IMR-90 (cell line): ENCODE results near the gene DTNA. TPM values are rescaled to one million over a fixed set of nuclear protein-coding genes. Genes with fewer than 3 reads are reported as not detected.

ENCODE experiments used
- ATAC-seq: fragments of 200-7000 bp; cut with Tn5 transposase; 2 replicates; pipeline ENCODE4 v1.9.1; 2020; ENCODE audit warnings: low read depth, mild to moderate bottlenecking, moderate library complexity
- BruUV-seq: library from RNA; stranded (reverse); fragments of 400-500 nt; replicated peaks from 2 replicates; lab custom pipeline; 2021; lab: Mats Ljungman, UMichigan
- CTCF ChIA-PET: fragments of 300-600 bp; formaldehyde crosslinking; extraction: SDS; loops from one replicate; lab custom pipeline; 2021; ENCODE audit warnings: antibody characterized with exemption; lab: Yijun Ruan, JAX
- POLR2A ChIA-PET: fragments of 300-600 bp; sonication (Branson Sonifier 250); formaldehyde crosslinking; loops from one replicate; lab custom pipeline; 2022; ENCODE audit warnings: antibody characterized with exemption; ENCODE audit not compliant: unreplicated experiment; lab: Charles Lee
- DNase-seq: peaks from one replicate; pipeline ENCODE4 v3.0.0; 2013
- H2AFZ ChIP-seq: replicated peaks from 2 replicates; pipeline ENCODE3; 2013; ENCODE audit warnings: low read length, mild to moderate bottlenecking; ENCODE audit not compliant: poor library complexity
- H2AK5ac ChIP-seq: 2 replicates; pipeline ENCODE4 v1.6.1; 2013; ENCODE audit warnings: low read depth, low read length, inconsistent platforms
- H2AK9ac ChIP-seq: replicated peaks from 2 replicates; pipeline ENCODE3; 2013; ENCODE audit warnings: mild to moderate bottlenecking, low read depth, low read length, moderate library complexity; ENCODE audit not compliant: poor library complexity
- H2BK120ac ChIP-seq: 2 replicates; pipeline ENCODE4 v1.6.1; 2013; ENCODE audit warnings: low read depth, low read length, inconsistent platforms
- H2BK15ac ChIP-seq: 3 replicates; pipeline ENCODE4 v1.6.1; 2013; ENCODE audit warnings: low read depth, low read length, inconsistent platforms
- H2BK20ac ChIP-seq: 2 replicates; pipeline ENCODE4 v1.6.1; 2013; ENCODE audit warnings: low read depth, mild to moderate bottlenecking, inconsistent platforms, low read length, moderate library complexity
- H2BK5ac ChIP-seq: 2 replicates; pipeline ENCODE4 v1.6.1; 2013; ENCODE audit warnings: mild to moderate bottlenecking, low read depth, low read length, inconsistent platforms; ENCODE audit not compliant: poor library complexity, severe bottlenecking
- H3K14ac ChIP-seq: replicated peaks from 2 replicates; pipeline ENCODE4 v1.6.1; 2013; ENCODE audit warnings: low read depth, low read length, inconsistent platforms
- H3K18ac ChIP-seq: 2 replicates; pipeline ENCODE4 v1.6.1; 2013; ENCODE audit warnings: low read depth, low read length, control low read depth
- H3K23ac ChIP-seq: 2 replicates; pipeline ENCODE4 v1.6.1; 2013; ENCODE audit warnings: low read depth, low read length, inconsistent platforms
- H3K27ac ChIP-seq: 2 replicates; pipeline ENCODE4 v1.5.1; 2013; ENCODE audit warnings: mild to moderate bottlenecking, control low read depth, low read length; ENCODE audit not compliant: insufficient read depth
- H3K27me3 ChIP-seq: 2 replicates; pipeline ENCODE4 v1.6.1; 2013; ENCODE audit warnings: low read length; ENCODE audit not compliant: control insufficient read depth, insufficient read depth
- H3K36me3 ChIP-seq: 2 replicates; pipeline ENCODE4 v1.6.1; 2013; ENCODE audit warnings: low read length, mixed read lengths; ENCODE audit not compliant: control insufficient read depth, insufficient read depth
- H3K4ac ChIP-seq: 2 replicates; pipeline ENCODE4 v1.6.1; 2013; ENCODE audit warnings: low read depth, low read length, inconsistent platforms
- H3K4me1 ChIP-seq: 2 replicates; pipeline ENCODE4 v1.6.1; 2013; ENCODE audit warnings: low read length, mixed read lengths; ENCODE audit not compliant: control insufficient read depth, insufficient read depth
- H3K4me2 ChIP-seq: 2 replicates; pipeline ENCODE4 v1.6.1; 2013; ENCODE audit warnings: low read depth, mild to moderate bottlenecking, control low read depth, low read length, moderate library complexity
- H3K4me3 ChIP-seq: 2 replicates; pipeline ENCODE4 v1.5.1; 2013; ENCODE audit warnings: low read depth, mild to moderate bottlenecking, control low read depth, low read length, moderate library complexity; ENCODE audit not compliant: insufficient read depth
- H3K56ac ChIP-seq: 2 replicates; pipeline ENCODE4 v1.6.1; 2013; ENCODE audit warnings: low read length, inconsistent platforms; ENCODE audit not compliant: insufficient read depth; ENCODE audit errors: extremely low read depth
- H3K79me1 ChIP-seq, 2 experiments: 2 replicates each; pipeline ENCODE4 v1.6.1; 2013; ENCODE audit warnings: low read length in 2 of 2, inconsistent platforms in 1 of 2, low read depth in 1 of 2
- H3K9ac ChIP-seq: 2 replicates; pipeline ENCODE4 v1.6.1; 2013; ENCODE audit warnings: low read depth, low read length, control low read depth
- H3K9me1 ChIP-seq: 2 replicates; pipeline ENCODE4 v1.6.1; 2013; ENCODE audit warnings: low read length, inconsistent platforms; ENCODE audit not compliant: insufficient read depth
- H3K9me3 ChIP-seq: 2 replicates; pipeline ENCODE4 v1.6.1; 2013; ENCODE audit warnings: low read length; ENCODE audit not compliant: control insufficient read depth, insufficient read depth
- H4K20me1 ChIP-seq: 2 replicates; pipeline ENCODE4 v1.6.1; 2013; ENCODE audit warnings: low read length, inconsistent platforms; ENCODE audit not compliant: insufficient read depth
- H4K5ac ChIP-seq: 2 replicates; pipeline ENCODE4 v1.6.1; 2013; ENCODE audit warnings: mild to moderate bottlenecking, low read depth, low read length, control low read depth
- H4K8ac ChIP-seq, 2 experiments: 2 replicates each; pipeline ENCODE4 v1.6.1; 2013; ENCODE audit warnings: low read depth in 2 of 2, low read length in 2 of 2, control low read depth in 1 of 2, inconsistent platforms in 1 of 2
- H4K91ac ChIP-seq: 2 replicates; pipeline ENCODE4 v1.6.1; 2013; ENCODE audit warnings: low read depth, low read length, inconsistent platforms; ENCODE audit not compliant: insufficient read depth
- BHLHE40 ChIP-seq: fragments of 150-350 bp; IDR thresholded peaks from 2 replicates; pipeline ENCODE4 v1.6.1; 2016; ENCODE audit warnings: mild to moderate bottlenecking, low read depth, low read length
- CEBPB ChIP-seq: IDR thresholded peaks from 2 replicates; pipeline ENCODE4 v1.6.1; 2012; ENCODE audit warnings: low read depth, low read length, improper control_type of control experiment
- CHD1 ChIP-seq: IDR thresholded peaks from 2 replicates; pipeline ENCODE4 v1.6.1; 2012; ENCODE audit warnings: low read depth, low read length, improper control_type of control experiment
- FOS ChIP-seq: fragments of 150-350 bp; IDR thresholded peaks from 2 replicates; pipeline ENCODE4 v1.6.1; 2016; ENCODE audit warnings: low read depth, low read length
- MAFK ChIP-seq: IDR thresholded peaks from 2 replicates; pipeline ENCODE4 v1.6.1; 2012; ENCODE audit warnings: low read depth, low read length, improper control_type of control experiment
- MAZ ChIP-seq: IDR thresholded peaks from 2 replicates; pipeline ENCODE4 v1.6.1; 2012; ENCODE audit warnings: low read depth, mild to moderate bottlenecking, low read length, improper control_type of control experiment, moderate library complexity, borderline replicate concordance
- NFE2L2 ChIP-seq: fragments of 150-350 bp; IDR thresholded peaks from 2 replicates; pipeline ENCODE4 v1.6.1; 2016; ENCODE audit warnings: low read depth, mild to moderate bottlenecking, low read length
- RAD21 ChIP-seq: IDR thresholded peaks from 2 replicates; pipeline ENCODE4 v1.6.1; 2012; ENCODE audit warnings: low read length, improper control_type of control experiment
- RCOR1 ChIP-seq: IDR thresholded peaks from 2 replicates; pipeline ENCODE4 v1.6.1; 2012; ENCODE audit warnings: mild to moderate bottlenecking, low read length, improper control_type of control experiment; ENCODE audit not compliant: insufficient replicate concordance
- RFX5 ChIP-seq: IDR thresholded peaks from 2 replicates; pipeline ENCODE4 v1.8.0; 2012; ENCODE audit warnings: low read depth, mild to moderate bottlenecking, low read length, moderate library complexity
- SMC3 ChIP-seq: fragments of 150-350 bp; IDR thresholded peaks from 2 replicates; pipeline ENCODE4 v1.6.1; 2016; ENCODE audit warnings: low read depth, mild to moderate bottlenecking, antibody characterized with exemption, low read length, moderate library complexity
- WGBS, 2 experiments: methylation state at CpG; one replicate each; pipeline versions ENCODE4 v1.1.5 to v1.1.7; 2013; ENCODE audit warnings: missing lambda C conversion rate in 2 of 2; ENCODE audit not compliant: insufficient read length in 1 of 2; ENCODE audit errors: extremely low coverage in 2 of 2; 5-methylcytosine and 5-hydroxymethylcytosine counted together
- dilution Hi-C: fragments of 300-500 bp; cut with HindIII; formaldehyde crosslinking; loops from one replicate; pipeline ENCODE4 v1.14.3; 2018; ENCODE audit warnings: low sequenced_read_pairs; ENCODE audit not compliant: unreplicated experiment
- in situ Hi-C: fragments of 300-500 bp; cut with MboI; formaldehyde crosslinking; loops from 3 replicates; pipeline ENCODE4 v1.14.3; 2019; ENCODE audit warnings: low sequenced_read_pairs, inconsistent platforms, mixed read lengths
- intact Hi-C: fragments of 100-400 bp; cut with micrococcal nuclease; formaldehyde crosslinking; loops from 2 replicates; pipeline ENCODE4 v1.10.0; 2022
- polyA plus RNA-seq, 3 experiments: library from polyadenylated mRNA; depleted of rRNA; stranded (reverse); fragments of >200 nt; gene quantifications; 2 replicates each; pipeline ENCODE4 v1.2.3, GENCODE V29; 2012; ENCODE audit warnings: low replicate concordance in 1 of 3
- total RNA-seq: library from RNA; depleted of rRNA; stranded (reverse); fragments of >200 nt; gene quantifications from 2 replicates; pipeline ENCODE4 v1.2.3, GENCODE V29; 2012
- TF ChIP-seq, protein P1 (sequence below): fragments of 150-350 bp; IDR thresholded peaks from 2 replicates; pipeline ENCODE4 v1.6.1; 2017; ENCODE audit warnings: mild to moderate bottlenecking, antibody characterized with exemption, low read length, low read depth
- TF ChIP-seq, protein P2 (sequence below): conservative IDR thresholded peaks from 2 replicates; pipeline ENCODE4 v1.5.1; 2012; ENCODE audit warnings: mild to moderate bottlenecking, low read depth, low read length, improper control_type of control experiment
- TF ChIP-seq, protein P3 (sequence below): fragments of 150-350 bp; IDR thresholded peaks from 2 replicates; pipeline ENCODE4 v1.6.1; 2016; ENCODE audit warnings: low read depth, mild to moderate bottlenecking, low read length, moderate library complexity, borderline replicate concordance

Gene DTNA
- total and polyA plus RNA-seq, 2 of the 4 experiments (the other 2 are of a cell fraction) = 9.5 to 10.8 TPM

DNA sequence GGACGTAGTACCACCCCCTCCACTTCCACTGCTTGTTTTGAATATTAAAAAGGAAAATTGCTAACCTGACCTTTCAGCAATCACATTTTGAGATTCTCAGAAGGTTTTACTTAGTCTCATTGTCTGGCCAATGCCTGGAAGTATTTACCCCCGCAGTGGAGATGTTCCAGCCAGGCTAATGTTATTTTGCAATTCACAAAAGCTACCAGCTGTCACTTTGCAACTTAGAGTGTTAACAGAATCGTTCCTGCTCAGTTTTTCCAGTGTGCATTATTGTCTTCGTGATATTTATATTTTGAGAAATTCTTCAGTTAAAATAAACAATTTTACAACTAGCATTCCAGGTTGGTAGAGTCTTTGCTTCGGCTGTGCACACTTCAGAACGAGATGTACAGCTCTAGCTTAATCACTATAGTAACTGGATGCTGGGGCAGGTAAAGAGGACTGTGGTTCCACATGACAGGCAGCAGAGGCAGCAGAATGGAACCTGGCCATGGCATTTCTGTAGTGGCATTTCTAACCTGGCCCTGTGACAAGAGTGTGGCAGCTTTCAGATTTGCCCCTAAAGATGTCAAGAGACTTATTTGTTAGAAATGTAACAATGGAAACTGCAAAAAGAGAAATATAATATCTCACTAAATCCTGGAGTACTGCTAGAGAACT is 85.1 kb downstream of the DTNA start:
- no peaks in the 10 kb centered on the region for H3K79me1 ChIP-seq
- H3K4ac ChIP-seq = no peak overlapping the region
- no peak overlapping the region for H3K56ac ChIP-seq
- no peaks in the 10 kb centered on the region for H3K36me3 ChIP-seq
- H3K9ac ChIP-seq = no peak overlapping the region
- intact Hi-C loops = no loop called here
- no peak overlapping the region for H4K91ac ChIP-seq
- H2BK5ac ChIP-seq = no peak overlapping the region
- H2AK9ac ChIP-seq = no peak overlapping the region
- H3K4me1 ChIP-seq = no peaks in the 10 kb centered on the region; the same call in 1 of the 2 replicates
- ChIA-PET POLR2A (no interaction called here), CTCF (interaction anchor here (1.1 kb wide), 1 partner anchor 15 kb away, joined by 3 read pairs; no protein-coding TSS in a partner anchor)
- ATAC-seq (no peak), DNase-seq (no peak)
- no peak overlapping the region for H2BK15ac ChIP-seq
- H3K14ac ChIP-seq = no peak overlapping the region
- H2BK20ac ChIP-seq = no peak overlapping the region
- dilution Hi-C loops = no loop called here
- no peak overlapping the region for H2AK5ac ChIP-seq
- H4K8ac ChIP-seq = no peak overlapping the region
- H3K9me1 ChIP-seq = no peaks in the 10 kb centered on the region
- no peaks in the 10 kb centered on the region for H3K9me3 ChIP-seq
- H4K5ac ChIP-seq = no peak overlapping the region
- no peak overlapping the region for H2BK120ac ChIP-seq
- no peak overlapping the region for H3K23ac ChIP-seq
- in situ Hi-C loops = loop anchor here (25.0 kb wide), 1 partner anchor 683 kb away; no protein-coding TSS in a partner anchor
- no peaks in the 10 kb centered on the region for H4K20me1 ChIP-seq
- WGBS, 2 experiments = no CpG with 5 or more reads among the region's 6 CpGs
- TF ChIP-seq FOS (no peak), CEBPB (no peak), NFE2L2 (no peak), RCOR1 (no peak), RFX5 (no peak), MAFK (no peak), MAZ (no peak), CHD1 (no peak), RAD21 (no peak), BHLHE40 (no peak), SMC3 (no peak)
- TF ChIP-seq, protein P1, sequence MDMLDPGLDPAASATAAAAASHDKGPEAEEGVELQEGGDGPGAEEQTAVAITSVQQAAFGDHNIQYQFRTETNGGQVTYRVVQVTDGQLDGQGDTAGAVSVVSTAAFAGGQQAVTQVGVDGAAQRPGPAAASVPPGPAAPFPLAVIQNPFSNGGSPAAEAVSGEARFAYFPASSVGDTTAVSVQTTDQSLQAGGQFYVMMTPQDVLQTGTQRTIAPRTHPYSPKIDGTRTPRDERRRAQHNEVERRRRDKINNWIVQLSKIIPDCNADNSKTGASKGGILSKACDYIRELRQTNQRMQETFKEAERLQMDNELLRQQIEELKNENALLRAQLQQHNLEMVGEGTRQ = no peak
- TF ChIP-seq, protein P2, sequence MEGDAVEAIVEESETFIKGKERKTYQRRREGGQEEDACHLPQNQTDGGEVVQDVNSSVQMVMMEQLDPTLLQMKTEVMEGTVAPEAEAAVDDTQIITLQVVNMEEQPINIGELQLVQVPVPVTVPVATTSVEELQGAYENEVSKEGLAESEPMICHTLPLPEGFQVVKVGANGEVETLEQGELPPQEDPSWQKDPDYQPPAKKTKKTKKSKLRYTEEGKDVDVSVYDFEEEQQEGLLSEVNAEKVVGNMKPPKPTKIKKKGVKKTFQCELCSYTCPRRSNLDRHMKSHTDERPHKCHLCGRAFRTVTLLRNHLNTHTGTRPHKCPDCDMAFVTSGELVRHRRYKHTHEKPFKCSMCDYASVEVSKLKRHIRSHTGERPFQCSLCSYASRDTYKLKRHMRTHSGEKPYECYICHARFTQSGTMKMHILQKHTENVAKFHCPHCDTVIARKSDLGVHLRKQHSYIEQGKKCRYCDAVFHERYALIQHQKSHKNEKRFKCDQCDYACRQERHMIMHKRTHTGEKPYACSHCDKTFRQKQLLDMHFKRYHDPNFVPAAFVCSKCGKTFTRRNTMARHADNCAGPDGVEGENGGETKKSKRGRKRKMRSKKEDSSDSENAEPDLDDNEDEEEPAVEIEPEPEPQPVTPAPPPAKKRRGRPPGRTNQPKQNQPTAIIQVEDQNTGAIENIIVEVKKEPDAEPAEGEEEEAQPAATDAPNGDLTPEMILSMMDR = no peak
- TF ChIP-seq, protein P3, sequence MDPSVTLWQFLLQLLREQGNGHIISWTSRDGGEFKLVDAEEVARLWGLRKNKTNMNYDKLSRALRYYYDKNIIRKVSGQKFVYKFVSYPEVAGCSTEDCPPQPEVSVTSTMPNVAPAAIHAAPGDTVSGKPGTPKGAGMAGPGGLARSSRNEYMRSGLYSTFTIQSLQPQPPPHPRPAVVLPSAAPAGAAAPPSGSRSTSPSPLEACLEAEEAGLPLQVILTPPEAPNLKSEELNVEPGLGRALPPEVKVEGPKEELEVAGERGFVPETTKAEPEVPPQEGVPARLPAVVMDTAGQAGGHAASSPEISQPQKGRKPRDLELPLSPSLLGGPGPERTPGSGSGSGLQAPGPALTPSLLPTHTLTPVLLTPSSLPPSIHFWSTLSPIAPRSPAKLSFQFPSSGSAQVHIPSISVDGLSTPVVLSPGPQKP = no peak
- H2AFZ ChIP-seq = no peak overlapping the region
- H3K27me3 ChIP-seq = no peaks in the 10 kb centered on the region
- H3K27ac ChIP-seq = no peak overlapping the region
- H3K18ac ChIP-seq = no peak overlapping the region
- no peak overlapping the region for H3K4me2 ChIP-seq
- no TSS peak for BruUV-seq
- no peak overlapping the region for H3K4me3 ChIP-seq
